Inferior parietal cortex (tissue), 1 donor: ENCODE measurements around the gene LMTK3.
"Not testable (repeated sequence)": the region's sequence is repeated elsewhere in the genome, so short reads cannot be mapped to it uniquely, and the experiment has no call there.

Source experiments
- DNase-seq: peaks from one replicate; pipeline ENCODE4 v3.0.0-alpha.2; 2016; ENCODE audit errors: extremely low spot score

Gene LMTK3

DNA sequence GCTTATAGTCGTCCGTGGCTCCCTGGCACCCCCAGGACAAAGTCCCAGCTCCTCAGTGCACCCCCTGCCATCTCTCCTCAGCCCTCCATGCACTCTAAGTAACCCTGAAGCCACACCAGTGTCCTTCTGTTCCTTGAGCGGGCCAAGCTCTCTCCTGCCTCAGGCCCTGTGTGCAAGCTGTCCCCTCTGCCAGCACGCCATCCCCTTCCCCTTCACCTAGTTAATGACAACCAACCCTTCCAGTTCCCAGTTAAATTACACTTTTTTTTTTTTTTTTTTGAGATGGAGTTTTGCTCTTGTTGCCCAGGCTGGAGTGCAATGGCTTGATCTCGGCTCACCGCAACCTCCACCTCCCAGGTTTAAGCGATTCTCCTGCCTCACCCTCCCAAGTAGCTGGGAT lies 23.2 kb downstream of the LMTK3 start:
- not testable (repeated sequence) for DNase-seq

GRCh38 chr19:48487948-48488347 lies 23.7 kb downstream of the LMTK3 start:
- no peak for DNase-seq

DNA sequence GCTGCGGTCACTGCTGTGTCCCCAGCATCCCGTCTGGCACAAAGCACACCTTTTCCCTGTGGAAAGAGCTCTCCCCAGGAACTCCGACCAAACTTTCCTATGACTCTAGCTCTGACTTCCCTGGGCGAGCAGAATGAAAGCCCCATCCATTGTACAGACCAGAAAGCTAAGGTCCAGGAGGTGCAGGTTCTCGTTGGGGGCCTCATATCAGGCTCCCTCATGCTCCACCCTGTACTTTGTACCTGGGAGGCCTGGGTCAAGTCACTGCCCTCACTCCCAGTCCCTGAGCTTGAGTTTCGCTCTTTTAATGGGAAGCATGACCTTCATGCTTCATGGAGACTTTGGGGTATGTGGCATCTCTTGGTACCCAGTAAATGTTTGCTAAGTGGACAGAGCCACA lies 24.1 kb downstream of the LMTK3 start:
- no peak for DNase-seq

DNA sequence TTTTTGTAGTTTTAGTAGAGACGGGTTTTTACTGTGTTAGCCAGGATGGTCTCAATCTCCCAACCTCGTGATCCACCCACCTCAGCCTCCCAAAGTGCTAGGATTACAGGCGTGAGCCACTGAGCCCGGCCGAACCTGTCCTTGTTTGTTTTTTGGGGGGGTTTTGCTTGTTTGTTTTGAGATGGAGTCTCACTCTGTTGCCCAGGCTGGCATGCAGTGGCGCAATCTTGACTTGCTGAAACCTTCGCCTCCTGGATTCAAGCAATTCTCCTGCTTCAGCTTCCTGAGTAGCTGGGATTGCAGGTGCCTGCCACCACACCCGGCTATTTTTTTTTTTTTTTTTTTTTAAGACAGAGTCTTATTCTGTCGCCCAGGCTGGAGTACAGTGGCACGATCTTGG lies 24.9 kb downstream of the LMTK3 start:
- DNase-seq, result not testable (repeated sequence)

GRCh38 chr19:48484931-48485612 lies 26.6 kb downstream of the LMTK3 start:
- no peak for DNase-seq

DNA sequence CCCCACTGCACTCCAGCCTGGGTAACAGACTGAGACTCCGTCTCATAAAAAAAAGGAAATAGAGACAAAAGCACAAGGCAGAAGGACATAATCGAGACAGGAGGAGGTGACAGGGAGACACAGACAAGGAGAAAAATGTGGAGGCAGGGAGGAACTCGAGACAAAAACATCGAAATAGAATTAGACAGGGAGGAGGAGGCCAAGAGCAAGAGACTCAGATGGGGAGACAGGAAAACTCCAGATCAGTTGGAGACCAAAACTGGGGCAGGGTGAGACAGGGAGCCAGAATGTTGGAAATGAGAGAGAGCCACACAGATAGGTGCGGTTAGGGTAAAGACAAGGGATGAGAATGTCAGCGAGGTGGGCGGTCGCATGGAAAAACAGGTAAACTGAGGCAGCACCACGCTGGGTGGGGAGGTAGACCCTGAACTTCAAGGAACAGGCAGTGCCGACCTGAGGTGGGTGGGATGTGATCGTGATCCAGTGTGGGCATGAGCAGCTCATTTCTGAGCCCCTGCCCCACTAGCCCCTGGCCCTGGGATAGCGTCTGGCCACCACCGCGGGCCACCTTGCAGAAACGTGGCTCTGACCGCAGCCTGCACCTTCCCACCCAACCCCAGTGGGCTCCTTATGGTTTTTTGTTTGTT lies 27.3 kb downstream of the LMTK3 start:
- no peak for DNase-seq

GRCh38 chr19:48483301-48483700 lies 28.3 kb downstream of the LMTK3 start:
- no peak for DNase-seq

- DNase-seq, result no peak
These were observed 29.6 kb downstream of the LMTK3 start for GRCh38 chr19:48481846-48482639.

GRCh38 chr19:48480558-48481500 lies 30.8 kb downstream of the LMTK3 start:
- peak; percentile 58 for DNase-seq

DNA sequence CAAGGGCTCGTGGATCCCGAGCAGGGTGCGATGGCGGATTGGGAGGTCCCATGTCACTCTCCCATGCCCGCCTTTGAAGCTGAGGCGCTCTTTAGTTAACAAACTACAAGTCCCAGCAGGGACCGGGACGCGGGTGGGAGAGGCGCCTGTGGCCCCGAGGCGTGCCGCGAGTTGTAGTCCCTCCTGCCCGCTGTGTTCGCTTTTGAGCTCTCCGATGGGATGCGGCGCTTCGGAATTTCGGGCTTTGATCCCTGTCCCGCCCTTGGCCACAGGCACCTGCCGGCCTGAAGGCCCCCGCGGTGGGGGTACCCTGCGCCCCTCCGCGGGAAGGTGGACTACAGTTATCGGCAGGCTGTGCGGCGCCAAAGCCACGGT lies 31.5 kb downstream of the LMTK3 start:
- peak; percentile 47 for DNase-seq

GRCh38 chr19:48479686-48480085 lies 31.9 kb downstream of the LMTK3 start:
- no peak for DNase-seq

GRCh38 chr19:48478339-48479256 lies 33.0 kb downstream of the LMTK3 start:
- no peak for DNase-seq

DNA sequence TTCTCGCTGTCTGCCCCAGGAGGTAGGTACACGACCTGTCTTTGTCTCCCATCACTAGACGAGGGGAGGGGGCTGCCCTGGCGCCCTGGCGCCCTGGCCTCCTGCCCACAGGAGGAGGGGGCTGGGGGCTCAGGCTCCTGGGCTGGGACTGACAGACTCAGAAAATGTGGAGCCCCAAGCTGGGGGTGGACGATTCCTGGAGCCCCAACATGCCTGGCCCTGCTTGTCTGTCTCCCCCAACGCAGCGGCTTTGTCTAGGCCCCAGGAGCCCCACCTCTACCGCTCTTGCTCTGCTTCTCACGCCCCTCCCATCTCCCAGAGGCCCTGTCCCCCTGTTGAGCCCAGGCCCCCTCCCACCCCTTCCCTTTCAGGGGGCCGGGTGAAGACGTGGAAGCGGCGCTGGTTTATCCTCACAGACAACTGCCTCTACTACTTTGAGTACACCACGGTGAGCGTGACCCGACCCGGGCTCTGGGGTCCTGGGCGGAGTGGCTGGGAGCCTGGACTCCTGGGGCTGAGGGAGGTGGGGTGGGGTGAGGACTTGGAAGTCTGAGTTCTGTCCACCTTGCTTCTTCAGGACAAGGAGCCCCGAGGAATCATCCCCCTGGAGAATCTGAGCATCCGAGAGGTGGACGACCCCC lies 33.8 kb downstream of the LMTK3 start:
- DNase-seq, result no peak

GRCh38 chr19:48477067-48477685 lies 34.5 kb downstream of the LMTK3 start:
- no peak for DNase-seq

DNA sequence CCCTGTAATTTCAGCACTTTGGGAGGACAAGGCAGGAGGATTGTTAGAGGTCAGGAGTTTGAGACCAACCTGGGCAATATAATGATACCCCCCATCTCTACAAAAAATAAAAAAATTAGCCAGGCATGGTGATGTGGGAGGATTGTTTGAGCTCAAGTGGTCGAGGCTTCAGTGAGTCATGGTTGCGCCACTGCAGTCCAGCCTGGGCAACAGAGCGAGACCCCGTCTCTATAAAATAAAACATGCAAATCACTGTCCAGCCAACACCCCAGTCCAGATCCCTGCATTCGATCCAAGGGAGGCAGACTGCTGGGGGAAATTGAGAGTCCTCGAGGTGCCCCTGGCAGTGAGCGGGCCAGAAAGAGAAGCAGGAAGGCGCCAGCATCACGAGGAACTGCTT lies 35.5 kb downstream of the LMTK3 start:
- no peak for DNase-seq

- no peak for DNase-seq
These were observed 36.1 kb downstream of the LMTK3 start for GRCh38 chr19:48475369-48476068.

DNA sequence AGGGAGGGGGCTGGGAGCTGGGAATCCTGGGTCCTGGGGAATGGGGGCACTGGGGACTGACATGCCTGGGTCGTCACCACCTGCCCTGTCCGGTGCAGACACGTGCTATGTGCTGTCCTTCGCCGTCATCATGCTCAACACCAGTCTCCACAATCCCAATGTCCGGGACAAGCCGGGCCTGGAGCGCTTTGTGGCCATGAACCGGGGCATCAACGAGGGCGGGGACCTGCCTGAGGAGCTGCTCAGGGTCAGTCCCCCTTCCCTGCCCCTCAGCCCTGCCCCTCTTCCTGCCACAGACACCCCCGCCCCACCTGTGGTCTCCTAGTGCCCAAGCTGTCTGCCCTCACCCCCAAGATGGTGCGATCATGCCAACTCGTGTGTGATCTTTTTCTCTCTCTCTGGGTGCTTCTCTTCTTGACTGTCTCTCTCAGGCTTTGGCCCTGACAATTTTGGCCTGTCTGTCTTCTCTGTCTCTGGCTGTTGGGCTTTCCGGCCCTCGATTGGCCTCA lies 37.5 kb downstream of the LMTK3 start:
- no peak for DNase-seq

DNA sequence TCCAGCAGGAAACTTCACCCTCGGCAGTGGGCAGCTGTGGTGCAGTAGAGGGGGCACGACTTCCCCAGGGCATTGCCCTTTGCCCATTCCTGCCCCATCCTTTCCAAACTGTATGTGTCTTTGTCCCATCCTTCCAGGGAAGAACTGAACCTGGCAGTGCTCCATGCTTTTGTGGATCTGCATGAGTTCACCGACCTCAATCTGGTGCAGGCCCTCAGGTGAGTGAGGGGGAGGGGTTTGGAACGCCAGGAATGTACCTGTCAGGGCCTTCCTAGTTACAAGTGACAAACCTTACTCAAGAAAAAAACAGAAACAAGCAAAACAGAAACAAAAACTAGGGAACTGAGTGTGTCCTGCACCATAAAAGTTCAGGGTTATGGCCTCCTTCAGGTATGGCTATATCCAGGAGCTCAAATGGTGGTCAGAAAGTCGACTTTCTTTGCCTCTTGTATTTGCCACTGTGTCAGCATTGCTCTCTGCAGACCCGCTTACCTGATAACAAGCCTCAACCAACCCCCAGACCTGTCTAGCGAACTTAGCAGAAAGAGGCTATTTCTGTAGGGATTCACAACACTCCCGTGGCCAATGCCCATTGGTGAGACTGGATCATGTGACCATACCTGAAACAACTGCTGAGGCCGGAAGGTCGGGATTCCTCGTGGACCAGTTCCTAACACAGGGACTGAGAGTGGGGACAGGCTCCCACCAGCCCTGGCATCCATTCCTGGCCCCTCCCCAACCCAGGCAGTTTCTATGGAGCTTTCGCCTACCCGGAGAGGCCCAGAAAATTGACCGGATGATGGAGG lies 38.3 kb downstream of the LMTK3 start:
- DNase-seq, result no peak
